Left renal pelvis (tissue), 4 donors: ENCODE results near the gene SELENON. TPM values are rescaled to one million over a fixed set of nuclear protein-coding genes. Genes with fewer than 3 reads are reported as not detected.

Experiments
- DNase-seq, 4 donors: peaks; one replicate each; pipeline ENCODE4 v3.0.0-alpha.2; 2013; ENCODE audit warnings: low read depth in 4 of 4, low spot score in 3 of 4
- polyA plus RNA-seq, 4 donors: library from polyadenylated mRNA; unstranded; fragments of 120-200 nt; gene quantifications; one replicate each; pipeline ENCODE4 v1.2.1, GENCODE V29; 2013; ENCODE audit not compliant: insufficient read length in 4 of 4

SELENON gene
- polyA plus RNA-seq, 4 donors = 70.5 to 86.0 (median 81.7) TPM

DNA sequence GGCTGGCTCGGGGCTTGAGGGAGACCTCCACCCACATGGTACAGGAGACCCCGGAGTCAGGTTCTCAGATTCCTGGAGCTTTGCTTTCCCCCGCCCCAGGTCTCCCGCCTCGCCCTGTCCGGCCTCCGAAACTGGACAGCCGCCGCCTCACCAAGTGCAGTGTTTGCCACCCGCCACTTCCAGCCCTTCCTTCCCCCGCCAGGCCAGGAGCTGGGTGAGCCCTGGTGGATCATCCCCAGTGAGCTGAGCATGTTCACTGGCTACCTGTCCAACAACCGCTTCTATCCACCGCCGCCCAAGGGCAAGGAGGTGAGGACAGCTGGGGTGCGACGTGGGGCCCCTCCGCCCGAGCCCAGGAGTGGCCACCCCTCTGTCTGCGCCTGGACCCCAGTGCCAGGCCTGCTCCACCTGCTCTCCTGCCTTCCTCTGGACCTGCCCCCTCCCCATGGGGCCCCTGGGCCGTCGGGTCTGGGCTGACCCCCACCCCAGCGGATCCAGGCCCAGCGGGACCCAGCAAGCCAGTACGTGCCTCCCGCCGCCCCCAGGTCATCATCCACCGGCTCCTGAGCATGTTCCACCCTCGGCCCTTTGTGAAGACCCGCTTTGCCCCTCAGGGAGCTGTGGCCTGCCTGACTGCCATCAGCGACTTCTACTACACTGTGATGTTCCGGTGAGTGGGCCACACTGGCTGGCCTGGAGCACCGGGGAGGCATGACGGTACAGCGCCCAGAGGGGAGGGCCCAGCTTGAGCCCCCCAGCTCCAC lies 8.7 kb downstream of the SELENON start:
- DNase-seq = no peak

GRCh38 chr1:25809283-25809926 lies 9.4 kb downstream of the SELENON start:
- DNase-seq = no peak

GRCh38 chr1:25809929-25810328 lies 9.9 kb downstream of the SELENON start:
- no peak for DNase-seq

DNA sequence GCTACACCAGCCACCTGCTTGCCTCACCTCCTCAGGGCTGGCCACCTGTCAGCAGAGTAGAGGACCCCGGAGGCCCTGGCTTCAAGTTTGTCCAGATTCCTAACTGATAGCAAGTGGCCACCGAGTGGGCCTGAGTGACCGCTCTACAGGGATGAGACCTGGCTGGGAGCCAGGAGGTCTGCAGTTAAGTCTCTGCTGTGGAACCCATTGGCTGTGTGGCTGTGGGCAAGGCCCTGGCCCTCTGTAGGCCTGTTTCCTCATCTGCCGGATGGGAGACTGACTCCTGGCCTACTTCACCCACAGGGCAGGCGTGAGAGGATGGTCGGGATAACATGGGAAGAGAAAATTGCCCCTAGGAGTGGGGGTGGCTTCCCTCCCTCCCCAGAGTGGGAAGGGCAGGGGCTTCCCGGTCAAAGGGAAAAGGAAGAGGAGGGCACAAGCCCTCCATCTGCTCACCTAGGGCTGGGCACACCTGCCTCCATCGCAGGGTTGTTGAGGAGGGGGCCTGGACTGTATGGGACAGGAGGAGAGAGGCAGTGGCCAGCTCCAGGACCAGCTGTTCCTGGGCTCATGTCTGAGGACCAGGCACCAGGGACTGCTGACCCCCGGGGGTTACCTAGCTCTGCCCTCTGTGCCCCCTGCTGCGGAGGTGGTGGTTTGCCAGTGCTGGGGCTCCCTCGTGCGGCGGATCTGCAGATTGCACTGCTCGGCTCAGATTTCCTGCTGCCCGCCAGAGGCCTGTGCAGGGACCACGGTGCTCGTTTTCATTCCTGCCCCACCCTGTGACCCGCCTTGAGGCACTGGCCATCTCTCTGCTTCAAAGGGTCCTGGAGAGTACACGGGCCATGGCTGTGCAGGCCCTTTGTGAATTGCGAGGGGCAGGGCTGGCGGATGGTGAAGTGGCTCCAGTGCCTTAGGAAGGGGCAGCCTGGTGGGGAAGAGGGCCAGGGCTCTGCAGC lies 10.6 kb downstream of the SELENON start:
- DNase-seq = no peak

DNA sequence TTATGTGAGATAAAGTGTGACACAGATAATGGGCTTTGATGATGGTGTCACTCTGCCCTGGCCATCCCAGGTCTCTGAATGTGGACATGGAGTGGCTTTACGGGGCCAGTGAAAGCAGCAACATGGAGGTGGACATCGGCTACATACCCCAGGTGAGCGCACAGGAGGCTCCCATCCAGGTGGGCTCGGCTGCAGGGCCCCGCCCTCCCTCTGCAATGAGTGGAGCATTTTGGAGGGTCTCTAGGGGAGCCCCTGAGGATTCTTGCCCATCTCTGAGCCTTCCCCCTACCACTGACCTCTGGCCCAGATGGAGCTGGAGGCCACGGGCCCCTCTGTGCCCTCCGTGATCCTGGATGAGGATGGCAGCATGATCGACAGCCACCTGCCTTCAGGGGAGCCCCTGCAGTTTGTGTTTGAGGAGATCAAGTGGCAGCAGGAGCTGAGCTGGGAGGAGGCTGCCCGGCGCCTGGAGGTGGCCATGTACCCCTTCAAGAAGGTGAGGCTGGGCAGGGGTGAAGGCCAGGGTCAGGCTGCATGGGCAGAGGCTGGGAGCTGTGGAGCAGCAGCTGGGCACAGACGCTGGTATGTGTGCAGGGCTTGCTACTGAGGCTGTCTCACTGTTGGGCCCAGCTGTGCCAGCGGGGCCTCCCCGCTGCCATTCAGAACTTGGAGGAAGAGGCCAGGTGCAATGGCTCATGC lies 11.5 kb downstream of the SELENON start:
- DNase-seq = no peak

DNA sequence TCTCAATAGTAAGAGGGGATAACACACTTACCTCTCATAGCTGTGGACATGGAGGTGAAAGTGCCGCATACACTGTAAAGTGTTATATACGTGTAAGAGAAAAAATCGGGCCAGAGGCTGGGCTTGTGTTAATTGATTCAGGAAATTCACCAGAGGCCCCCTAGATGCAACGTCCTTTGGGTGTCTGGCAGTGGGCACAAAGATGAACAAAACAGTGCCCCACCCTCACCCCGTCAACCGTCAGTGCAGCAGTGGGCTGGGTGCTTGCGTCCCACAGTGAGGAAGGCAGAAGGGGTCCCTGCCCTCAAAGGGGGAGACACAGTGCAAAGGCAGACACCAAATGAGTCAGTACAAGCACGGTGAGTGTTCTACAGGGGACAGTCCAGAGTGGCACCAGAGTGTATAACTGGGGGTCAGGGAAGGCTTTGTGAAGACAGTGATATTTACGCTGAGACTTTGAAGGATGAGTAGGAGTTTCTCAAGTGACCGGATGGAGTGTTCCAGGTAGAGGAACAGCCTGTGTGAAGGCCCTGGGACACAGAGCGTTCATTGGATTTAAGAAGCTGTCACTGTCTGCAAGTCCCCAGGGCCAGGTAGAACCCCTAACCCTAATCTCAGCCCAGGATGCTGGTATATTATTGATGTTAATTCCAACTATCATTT lies 13.2 kb downstream of the SELENON start:
- DNase-seq = no peak

GRCh38 chr1:25813734-25814471 lies 13.9 kb downstream of the SELENON start:
- no peak for DNase-seq

DNA sequence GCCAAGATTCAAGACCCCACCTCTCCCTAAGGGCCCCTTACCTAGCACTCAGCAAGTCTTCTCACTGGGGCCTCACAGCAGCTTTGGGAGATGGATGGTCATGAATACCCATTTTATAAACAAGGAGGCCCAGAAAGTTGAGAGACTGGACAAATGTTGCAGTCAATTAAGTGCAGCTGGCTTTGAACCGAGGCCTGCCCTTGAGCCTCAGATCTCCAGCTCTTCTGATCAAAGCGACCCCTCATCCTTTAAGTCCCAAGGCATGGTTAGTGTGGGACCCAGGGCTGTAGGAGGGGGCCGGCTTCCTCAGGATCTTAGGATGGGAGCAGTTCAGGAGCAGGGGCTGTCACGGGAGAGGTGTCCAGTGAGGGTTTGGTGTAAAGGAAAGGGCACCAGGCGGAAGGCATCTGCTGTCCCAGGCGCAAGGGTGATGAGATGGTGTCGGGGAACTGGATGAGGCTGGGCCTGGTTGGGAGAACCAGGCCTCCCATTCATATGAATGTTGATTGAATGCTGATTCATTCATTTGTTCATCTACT lies 14.6 kb downstream of the SELENON start:
- DNase-seq = no peak

GRCh38 chr1:25815208-25816111 lies 15.5 kb downstream of the SELENON start:
- no peak for DNase-seq

DNA sequence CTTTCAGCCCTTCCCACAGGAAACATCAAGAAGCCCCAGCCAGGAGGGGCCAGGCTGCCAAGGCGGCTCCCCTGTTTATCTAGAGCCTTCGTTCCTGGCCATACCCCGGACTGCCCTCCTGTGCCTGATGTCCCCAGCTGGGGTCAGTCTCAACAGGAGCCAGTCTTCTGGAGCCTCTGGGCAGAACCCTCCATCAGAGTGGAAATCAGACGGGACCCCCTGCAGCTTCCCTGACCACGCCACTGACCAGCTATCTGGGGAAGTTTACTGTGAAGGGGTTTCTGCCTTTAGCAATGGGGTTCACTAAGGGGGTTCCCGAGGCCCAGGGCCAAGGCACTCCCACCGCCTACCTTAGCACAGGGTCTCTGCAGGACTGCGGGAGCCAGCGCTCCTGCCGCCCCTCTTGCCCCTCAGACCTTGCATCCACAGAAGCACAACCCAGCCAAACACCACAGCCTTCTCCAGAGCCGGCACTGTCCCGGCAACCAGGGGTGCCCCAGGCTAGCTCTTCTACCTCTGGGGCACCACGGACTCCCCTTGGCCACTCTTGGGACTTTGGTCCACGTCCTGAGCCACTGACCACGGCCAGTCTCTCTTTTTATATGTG lies 16.2 kb downstream of the SELENON start:
- DNase-seq = no peak

- no peak for DNase-seq
Observed at GRCh38 chr1:25817840-25818501, 18.0 kb downstream of the SELENON start.

DNA sequence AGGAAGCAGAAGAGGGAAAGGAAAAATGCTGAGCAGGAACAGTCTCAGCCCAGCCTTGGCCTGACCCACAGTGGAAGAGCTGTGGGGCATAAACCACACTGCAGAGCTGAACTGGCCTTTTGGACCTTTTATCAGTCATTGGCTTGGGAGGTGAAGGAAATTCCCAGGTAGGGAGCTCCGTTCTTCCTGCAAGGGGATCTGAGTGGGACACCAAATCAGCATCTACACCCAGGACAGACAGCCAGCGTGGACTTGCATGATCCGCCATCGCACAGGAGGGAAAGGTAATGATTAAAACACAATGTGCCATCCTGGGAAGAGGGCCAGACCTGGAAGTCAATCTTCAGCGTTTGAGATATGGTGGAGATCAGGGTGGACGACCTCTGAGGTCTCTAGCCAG lies 18.6 kb downstream of the SELENON start:
- DNase-seq = no peak

DNA sequence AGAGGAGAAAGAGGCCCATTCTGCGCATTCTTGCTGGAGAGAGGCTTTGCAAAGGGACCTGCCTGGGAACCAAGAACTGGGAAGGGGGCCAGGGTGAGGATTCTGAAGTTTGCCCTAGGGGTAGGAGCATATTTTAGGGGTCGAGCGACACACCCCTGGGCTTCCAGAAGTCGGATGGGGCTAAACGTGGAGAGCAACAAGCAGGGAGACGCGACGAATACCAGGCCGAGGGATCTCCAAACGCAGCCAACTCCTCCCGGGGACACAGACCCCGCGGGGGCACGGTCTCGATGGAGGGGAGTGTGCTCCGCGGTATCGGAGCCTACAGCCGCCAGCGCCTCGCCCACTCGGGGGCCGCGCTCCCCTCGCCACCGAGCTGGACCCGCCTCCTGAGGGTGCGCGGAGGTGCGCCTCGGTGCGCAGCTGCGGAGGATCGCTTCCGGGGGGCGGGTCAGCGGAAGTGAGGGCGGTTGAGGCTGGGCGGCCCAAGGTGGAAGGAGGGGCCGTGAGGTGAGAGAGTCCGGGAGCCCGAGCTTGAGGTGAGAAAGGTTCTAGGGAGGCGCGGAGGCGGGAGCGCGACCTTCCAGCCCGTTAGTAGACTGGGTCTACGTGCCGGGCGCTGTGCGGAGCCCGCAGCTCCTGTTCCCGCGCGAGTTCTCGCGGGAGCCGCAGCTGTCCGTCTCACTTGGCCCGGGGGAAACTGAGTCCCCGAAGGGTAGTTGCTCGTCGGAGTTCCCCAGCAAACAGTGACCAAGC lies 19.7 kb downstream of the SELENON start, which contains the start of gene MTFR1L:
Gene MTFR1L (plus strand): TSS at position 464 of the 756 bp plus-strand sequence. CDS start 3,151 bp downstream, outside the sequence.
- peak in 3 of 4 donors; percentile 64 to 78 (median 71) for DNase-seq

DNA sequence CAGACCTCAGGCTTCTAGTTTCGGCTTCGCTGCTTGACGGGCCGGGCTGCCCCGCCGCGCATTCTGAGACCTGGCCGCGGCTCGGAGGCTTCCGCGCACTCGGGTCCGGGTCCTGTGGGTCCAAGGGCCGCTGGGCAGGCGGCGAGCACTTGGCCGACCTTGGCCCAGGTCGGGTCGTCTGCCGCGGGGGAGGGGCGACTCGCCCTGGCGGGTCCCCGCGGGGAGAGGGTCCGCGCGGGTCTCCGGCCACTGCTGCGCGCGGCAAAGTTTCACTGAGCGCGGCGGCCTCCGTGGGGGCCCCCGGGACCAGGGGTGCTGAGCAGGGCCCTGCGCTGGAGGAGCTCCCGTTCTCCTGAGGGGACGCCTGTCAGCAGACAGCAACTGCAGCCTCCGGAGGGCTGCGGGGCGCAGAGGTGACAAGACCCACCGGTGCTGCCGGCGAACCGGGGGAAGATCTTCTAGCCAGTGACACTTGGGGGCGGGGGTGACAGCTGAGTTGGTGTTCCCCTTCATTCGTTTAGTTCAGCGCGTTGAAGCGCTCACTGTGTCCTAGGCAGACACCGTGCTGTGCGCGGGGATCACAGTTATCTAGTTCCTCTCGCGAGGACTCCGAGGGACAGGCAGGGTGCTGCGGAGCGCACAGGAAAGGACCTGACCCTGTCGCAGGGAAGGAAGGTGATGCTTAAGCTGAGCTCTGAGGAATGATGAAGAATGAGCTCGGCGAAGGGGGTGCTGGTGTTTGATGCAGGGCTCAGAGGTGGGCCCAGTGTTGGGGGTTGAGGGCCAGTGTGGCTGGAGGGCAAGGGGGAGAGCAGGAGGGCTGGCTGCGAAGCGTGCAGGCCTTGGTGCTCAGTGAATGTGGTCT lies 20.5 kb downstream of the SELENON start:
- DNase-seq = no peak

- DNase-seq = no peak
Observed at GRCh38 chr1:25821112-25821476, 21.1 kb downstream of the SELENON start.
